IPS DF 19.7 (cell line): ENCODE data around the gene SMPDL3A.
A peak's percentile ranks its signal among the peaks of the same experiment; 100 is the strongest.

ENCODE experiments used
- DNase-seq: peaks from one replicate; pipeline ENCODE4 v3.0.0-alpha.2; 2013; ENCODE audit warnings: low read depth, low spot score

The SMPDL3A gene

GRCh38 chr6:122803171-122803661, 14.2 kb downstream of the SMPDL3A start:
- DNase-seq, result no peak

GRCh38 chr6:122804962-122805485, 16.0 kb downstream of the SMPDL3A start:
- no peak for DNase-seq

GRCh38 chr6:122806291-122806690, 17.2 kb downstream of the SMPDL3A start:
- DNase-seq, result no peak

GRCh38 chr6:122808121-122808885, 19.2 kb downstream of the SMPDL3A start:
- no peak for DNase-seq

GRCh38 chr6:122809001-122809400, 19.9 kb downstream of the SMPDL3A start:
- DNase-seq, result no peak

- DNase-seq, result no peak
Measured at GRCh38 chr6:122809691-122810090, 20.6 kb downstream of the SMPDL3A start.

- no peak for DNase-seq
Measured at GRCh38 chr6:122810189-122810588, 21.1 kb downstream of the SMPDL3A start.

GRCh38 chr6:122817358-122817757, 28.3 kb downstream of the SMPDL3A start:
- no peak for DNase-seq

- no peak for DNase-seq
Measured at GRCh38 chr6:122817766-122818165, 28.7 kb downstream of the SMPDL3A start.

- no peak for DNase-seq
Measured at GRCh38 chr6:122818866-122819265, 29.8 kb downstream of the SMPDL3A start.

GRCh38 chr6:122821095-122821494, 32.0 kb downstream of the SMPDL3A start:
- DNase-seq, result no peak

GRCh38 chr6:122825163-122825562, 36.1 kb downstream of the SMPDL3A start:
- no peak for DNase-seq

GRCh38 chr6:122829456-122829855, 40.4 kb downstream of the SMPDL3A start:
- peak; percentile 17 for DNase-seq

- no peak for DNase-seq
Measured at GRCh38 chr6:122831511-122831910, 42.5 kb downstream of the SMPDL3A start.

- no peak for DNase-seq
Measured at GRCh38 chr6:122832459-122832858, 43.4 kb downstream of the SMPDL3A start.

GRCh38 chr6:122833021-122833491, 44.0 kb downstream of the SMPDL3A start:
- no peak for DNase-seq

GRCh38 chr6:122838060-122838780, 49.2 kb downstream of the SMPDL3A start:
- no peak for DNase-seq

GRCh38 chr6:122839472-122839871, 50.4 kb downstream of the SMPDL3A start:
- no peak for DNase-seq

- DNase-seq, result no peak
Measured at GRCh38 chr6:122839906-122840305, 50.8 kb downstream of the SMPDL3A start.

- no peak for DNase-seq
Measured at GRCh38 chr6:122845464-122845863, 56.4 kb downstream of the SMPDL3A start.

- DNase-seq, result no peak
Measured at GRCh38 chr6:122845916-122846612, 57.0 kb downstream of the SMPDL3A start.
